ELR (cell line): ENCODE results near the gene TSKU.
"Not testable (repeated sequence)": the region's sequence is repeated elsewhere in the genome, so short reads cannot be mapped to it uniquely, and the experiment has no call there.

Experiments
- DNase-seq: peaks from one replicate; pipeline ENCODE4 v3.0.0-alpha.2; 2015; ENCODE audit warnings: low read depth

TSKU gene

GRCh38 chr11:76788661-76789442 is 5.7 kb downstream of the TSKU start:
- no peak for DNase-seq

- no peak for DNase-seq
Observed at GRCh38 chr11:76789443-76789719, 6.2 kb downstream of the TSKU start.

- no peak for DNase-seq
Observed at GRCh38 chr11:76790251-76790650, 7.1 kb downstream of the TSKU start.

- DNase-seq = not testable (repeated sequence)
Observed at GRCh38 chr11:76791002-76791770, 8.0 kb downstream of the TSKU start.

DNA sequence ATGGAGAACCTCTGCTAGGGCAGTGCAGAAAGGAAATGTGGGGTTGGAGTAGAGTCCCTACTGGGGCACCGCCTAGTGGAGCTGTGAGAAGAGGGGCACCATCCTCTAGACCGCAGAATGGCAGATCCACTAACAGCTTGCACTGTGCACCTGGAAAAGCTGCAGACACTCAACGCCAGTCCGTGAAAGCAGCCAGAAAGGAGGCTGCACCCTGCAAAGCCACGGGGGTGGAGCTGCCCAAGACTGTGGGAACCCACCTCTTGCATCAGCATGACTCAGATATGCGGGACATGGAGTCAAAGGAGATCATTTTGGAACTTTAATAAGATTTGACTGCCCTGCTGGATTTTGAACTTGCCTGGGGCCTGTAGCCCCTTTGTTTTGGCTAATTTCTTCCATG is 8.7 kb downstream of the TSKU start:
- peak; percentile 67 for DNase-seq

DNA sequence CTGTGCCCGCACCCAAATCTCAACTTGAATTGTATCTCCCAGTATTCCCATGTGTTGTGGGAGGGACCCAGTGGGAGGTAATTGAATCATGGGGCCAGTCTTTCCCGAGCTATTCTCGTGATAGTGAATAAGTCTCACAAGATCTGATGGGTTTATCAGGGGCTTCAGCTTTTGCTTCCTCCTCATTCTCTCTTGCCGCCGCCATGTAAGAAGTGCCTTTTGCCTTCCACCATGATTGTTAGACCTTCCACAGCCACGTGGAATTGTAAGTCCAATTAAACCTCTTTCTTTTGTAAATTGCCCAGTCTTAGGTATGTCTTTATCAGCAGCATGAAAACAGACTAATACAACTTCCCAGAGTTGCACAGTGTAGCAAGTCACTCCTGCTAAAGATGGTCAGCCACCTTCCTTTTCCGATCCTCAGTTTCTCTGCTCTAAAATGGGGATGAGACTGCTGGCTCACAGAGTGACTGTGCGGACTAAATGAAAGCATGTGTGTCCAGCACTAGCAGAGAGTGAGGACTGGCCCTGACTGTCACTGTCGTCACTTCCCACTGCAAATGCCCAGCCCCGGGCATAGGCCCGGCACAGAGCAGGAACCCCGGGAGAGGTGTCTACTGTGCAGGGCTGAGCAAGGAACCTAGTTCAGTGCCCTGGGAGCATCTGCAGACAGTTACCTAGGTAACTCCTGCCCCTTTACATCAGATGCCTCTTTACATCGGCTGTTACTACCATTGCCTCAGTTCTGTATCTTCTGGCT is 9.5 kb downstream of the TSKU start:
- DNase-seq = no peak

GRCh38 chr11:76793391-76794291 is 10.5 kb downstream of the TSKU start:
- DNase-seq = no peak

DNA sequence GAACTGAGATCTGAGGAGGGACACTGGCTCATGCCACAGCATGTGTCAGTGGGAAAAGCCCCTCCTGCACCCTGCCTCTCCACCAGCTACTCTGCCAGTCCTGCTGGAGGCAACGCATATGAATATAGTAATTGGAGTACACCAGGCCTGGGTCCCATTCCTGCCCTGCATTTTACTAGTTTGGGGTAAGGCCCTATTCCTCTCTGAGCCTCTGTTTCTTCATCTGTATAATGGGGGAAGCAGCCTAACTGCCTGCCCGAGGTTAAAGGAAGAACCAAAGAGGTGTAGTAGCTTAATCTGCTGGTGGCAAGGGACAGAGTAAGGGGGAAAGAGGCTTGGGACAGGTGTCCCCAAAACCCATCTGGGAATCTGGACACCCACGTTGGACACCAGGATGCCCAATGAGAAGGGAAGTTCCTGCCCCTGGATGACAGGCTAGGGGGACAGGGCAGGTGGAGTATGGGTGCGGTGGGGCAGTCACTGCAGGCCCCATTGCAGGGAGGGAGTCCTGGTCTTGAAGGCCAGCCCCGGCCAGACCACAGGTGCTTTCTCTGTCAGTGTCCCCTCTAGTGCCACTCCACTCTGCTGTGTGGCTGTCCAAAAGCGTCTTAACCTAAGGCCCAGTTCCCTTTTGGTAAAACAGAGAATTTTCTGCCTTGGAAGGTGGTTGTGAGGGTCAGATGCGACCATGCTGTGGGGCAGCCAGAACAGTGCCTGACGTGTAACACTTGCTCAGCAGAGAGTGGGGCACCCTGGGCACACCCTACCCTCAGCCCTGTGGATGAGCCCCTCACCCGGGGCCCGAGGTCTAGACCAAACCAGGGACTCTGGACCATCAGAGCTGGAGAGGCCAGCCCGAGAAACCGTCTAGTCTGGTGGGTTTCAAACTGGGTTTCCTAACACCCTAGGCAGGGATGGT is 11.5 kb downstream of the TSKU start:
- DNase-seq = no peak

GRCh38 chr11:76795290-76795935 is 12.3 kb downstream of the TSKU start:
- no peak for DNase-seq

DNA sequence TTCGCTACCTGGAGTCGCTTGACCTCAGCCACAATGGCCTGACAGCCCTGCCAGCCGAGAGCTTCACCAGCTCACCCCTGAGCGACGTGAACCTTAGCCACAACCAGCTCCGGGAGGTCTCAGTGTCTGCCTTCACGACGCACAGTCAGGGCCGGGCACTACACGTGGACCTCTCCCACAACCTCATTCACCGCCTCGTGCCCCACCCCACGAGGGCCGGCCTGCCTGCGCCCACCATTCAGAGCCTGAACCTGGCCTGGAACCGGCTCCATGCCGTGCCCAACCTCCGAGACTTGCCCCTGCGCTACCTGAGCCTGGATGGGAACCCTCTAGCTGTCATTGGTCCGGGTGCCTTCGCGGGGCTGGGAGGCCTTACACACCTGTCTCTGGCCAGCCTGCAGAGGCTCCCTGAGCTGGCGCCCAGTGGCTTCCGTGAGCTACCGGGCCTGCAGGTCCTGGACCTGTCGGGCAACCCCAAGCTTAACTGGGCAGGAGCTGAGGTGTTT is 12.8 kb downstream of the TSKU start:
- DNase-seq = no peak

DNA sequence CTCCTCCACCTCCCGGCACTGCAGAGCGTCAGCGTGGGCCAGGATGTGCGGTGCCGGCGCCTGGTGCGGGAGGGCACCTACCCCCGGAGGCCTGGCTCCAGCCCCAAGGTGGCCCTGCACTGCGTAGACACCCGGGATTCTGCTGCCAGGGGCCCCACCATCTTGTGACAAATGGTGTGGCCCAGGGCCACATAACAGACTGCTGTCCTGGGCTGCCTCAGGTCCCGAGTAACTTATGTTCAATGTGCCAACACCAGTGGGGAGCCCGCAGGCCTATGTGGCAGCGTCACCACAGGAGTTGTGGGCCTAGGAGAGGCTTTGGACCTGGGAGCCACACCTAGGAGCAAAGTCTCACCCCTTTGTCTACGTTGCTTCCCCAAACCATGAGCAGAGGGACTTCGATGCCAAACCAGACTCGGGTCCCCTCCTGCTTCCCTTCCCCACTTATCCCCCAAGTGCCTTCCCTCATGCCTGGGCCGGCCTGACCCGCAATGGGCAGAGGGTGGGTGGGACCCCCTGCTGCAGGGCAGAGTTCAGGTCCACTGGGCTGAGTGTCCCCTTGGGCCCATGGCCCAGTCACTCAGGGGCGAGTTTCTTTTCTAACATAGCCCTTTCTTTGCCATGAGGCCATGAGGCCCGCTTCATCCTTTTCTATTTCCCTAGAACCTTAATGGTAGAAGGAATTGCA is 13.5 kb downstream of the TSKU start:
- DNase-seq = no peak

- no peak for DNase-seq
Observed at GRCh38 chr11:76797341-76798201, 14.4 kb downstream of the TSKU start.

DNA sequence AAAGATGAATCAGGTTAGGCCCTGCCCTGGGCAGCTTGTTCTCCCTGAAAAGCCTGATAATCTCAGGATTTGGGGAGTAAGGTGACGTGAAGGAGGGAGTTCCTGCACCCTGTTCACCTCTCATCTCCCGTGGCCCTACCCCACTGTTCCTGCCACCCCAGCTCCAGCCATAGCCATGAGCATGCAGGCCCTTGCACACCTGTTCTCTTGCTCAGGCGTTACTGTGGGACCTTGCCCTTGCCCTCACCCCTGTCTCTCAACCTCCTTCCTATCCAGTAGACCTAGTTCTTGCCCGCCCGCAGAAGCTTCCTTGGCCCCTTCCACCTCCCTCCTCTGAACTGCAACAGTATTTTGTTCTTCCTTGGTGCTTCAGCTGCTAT is 15.0 kb downstream of the TSKU start:
- no peak for DNase-seq

DNA sequence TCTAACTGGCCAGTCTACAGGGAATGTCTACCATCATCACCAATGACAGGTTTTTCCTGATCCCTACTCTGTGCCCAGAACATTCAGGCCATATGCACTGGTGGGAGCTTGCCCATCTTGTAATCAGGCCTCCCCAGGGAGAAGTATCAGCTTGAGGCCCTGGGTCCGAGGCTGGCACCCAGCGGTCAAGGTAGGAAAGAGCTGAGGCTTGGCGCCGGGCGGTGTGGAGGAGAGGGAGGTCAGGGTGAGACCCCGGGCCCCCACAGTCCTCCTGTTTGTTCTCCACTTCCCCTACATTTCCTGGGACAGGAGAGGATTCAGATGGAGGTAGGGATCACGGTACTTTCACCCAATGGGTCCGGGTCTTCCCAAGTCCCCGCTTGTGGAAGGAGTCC is 15.5 kb downstream of the TSKU start:
- DNase-seq = no peak

GRCh38 chr11:76799066-76799804 is 16.1 kb downstream of the TSKU start:
- peak; percentile 83 for DNase-seq

- DNase-seq = no peak
Observed at GRCh38 chr11:76800466-76801200, 17.5 kb downstream of the TSKU start.

- DNase-seq = no peak
Observed at GRCh38 chr11:76801225-76801624, 18.1 kb downstream of the TSKU start.
